GM19238 (cell line): ENCODE measurements around the gene CADPS.

Source experiments
- DNase-seq: peaks from one replicate; pipeline ENCODE4 v3.0.0; 2011; ENCODE audit warnings: low spot score; ENCODE audit not compliant: insufficient read length

CADPS gene

DNA sequence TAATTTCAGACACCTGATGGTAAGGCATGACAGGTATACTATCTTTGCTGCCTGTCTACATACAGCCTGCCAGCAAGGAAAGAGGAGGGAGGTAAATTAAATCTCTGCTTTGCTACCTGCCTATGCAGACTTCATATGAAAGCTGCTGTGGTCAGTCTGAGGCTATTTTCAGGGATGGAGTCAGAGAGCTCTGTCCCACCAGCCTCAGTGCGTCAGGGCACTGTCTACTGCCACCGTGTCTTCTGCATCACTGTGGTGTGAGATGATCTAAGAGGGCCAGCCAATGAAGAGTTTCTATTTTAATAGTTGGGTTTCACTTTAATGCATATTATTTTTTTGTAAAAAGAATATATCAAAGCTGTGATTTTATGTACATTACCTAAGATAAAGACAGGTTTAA, 125.6 kb downstream of the CADPS start:
- DNase-seq = no peak

DNA sequence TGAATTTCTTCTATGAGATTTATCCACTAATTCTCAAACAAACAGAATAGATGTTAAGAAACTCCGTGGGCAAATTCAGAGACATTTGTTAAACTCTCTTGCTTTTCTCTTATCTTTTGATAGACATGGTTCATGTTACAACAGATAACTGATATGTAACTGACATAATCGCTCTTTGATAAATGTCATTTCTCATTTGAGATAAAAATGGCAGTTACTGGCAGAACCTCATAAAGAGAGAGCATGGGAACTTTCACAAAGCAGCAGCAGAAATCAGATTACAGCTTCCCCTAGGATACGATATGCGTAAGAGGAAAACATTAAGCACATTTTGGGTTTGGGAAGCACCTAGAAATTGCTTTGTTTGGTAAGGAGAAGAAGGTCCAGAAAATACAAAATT, 126.1 kb downstream of the CADPS start:
- DNase-seq = no peak

DNA sequence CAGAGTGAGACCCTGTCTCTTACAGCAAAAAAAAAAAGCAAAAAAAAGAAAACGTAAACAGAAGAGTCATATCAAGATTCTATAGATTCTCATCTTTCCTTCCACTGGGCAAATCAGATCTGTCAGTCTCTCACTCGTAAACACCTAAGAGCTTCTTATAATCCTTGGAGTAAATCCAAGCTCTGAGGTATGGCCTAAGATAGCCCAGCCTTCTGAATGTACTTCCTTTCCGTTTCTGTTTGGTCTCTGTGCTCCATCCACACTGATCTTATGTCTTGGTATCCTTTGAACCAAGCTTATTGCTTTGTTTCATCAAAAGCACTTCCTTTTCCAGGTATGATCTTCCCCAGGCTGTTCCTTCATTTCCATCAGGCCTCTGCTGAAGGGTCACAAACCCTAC, 137.8 kb downstream of the CADPS start:
- DNase-seq = no peak

DNA sequence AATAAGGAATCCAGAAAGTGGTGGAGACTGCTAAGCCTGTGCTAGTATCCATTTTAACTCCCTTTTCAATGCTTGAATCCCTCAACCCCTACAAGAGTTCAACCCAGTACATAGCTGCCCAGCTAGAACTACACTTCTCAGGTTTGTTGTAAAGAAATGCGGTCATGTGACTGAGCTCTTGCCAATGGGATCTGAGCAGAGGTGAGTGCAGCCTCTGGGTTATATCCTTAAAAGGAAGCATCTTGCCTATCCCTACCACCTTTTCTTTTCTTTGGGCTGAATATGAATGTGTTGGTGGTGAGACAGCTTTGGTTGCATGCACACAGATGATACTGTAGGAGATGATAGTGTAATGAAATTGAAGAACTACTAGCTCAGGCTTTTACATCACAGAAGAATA, 139.7 kb downstream of the CADPS start:
- no peak for DNase-seq

DNA sequence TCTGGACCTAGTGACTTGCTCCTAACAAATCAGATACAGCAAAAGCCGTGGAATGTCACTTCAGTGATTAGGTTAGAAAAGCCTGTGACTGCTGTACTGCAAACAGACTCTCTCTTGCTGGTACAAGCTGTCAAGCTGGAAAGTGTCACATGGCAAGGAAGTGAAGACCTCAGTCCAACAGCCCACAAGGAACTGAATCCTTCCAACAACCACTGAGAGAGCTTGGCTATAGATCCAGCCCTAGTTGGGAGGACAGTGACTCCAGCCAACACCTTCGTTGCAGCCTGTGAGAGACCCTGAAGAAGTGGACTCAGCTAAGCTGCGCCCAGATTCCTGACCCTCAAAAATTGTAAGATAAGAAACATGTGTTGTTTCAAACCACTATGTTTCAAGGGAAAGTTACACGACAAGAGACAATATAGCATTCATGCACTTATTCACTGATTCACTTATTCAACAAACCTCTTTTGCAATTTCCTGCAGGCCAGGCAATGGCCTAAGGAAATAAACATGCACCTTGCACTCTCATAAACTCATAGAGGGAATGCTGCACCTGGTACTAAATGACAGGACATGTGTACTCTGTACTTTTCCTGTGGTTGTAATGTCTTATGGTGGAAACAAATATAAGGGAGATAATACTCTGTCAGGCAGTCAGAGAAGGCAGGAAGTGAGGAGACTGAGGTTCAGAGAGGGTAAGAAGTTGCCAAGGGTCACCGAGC, 142.9 kb downstream of the CADPS start:
- no peak for DNase-seq

DNA sequence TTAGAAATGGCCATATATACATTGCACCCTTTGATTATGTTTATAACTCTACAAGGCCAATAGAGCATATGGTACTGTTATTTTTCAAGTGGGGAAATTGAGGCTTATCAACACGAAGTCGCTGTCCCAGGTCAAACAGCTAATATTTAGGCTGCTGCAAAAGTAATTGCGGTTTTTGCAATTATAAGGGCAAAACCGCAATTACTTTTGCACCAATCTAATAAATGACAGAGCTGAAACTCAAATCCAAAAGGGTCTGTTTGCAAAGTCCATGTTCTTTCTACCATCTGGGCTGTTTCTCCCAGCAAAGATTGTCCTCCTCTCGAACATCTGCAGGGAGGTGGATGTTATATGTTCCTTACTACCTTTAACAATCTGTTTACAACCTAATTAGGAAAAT, 147.2 kb downstream of the CADPS start:
- DNase-seq = no peak

DNA sequence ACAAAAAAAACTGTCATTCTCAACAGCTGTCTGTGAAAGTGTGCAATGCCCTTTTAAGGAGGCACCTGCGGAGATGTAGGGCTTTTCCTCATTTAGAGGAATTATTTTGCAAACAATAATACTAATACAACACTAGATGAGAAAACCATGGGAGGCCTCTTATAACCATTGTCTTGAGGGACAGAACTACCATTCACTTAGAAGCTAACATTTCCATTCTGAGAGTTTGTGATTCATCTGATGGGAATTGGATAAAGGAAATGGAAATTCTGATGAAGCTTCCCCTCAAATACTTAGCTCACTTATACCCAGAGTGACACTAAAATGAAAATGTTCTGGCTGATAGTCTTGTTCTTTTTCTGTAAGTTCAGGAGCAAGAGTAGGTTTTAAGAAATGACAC, 147.7 kb downstream of the CADPS start:
- no peak for DNase-seq

DNA sequence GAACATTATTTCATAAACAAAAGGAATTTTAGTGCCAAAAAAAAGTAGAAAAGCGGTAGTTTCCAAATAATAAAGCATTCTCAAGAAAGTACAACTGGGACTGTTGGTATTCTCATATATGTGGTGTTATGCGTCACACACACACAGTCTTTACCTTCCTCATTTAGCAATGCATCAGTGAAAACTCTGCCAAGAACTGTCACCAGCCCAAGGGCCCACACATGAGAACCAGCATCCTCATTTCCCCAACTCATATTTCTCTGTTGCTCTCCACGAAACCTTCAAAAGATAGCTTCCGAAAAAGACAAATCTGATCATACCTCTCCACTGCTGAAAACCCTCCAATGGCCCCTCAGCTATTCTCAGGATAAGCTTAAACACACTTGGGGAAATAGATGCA, 150.7 kb downstream of the CADPS start:
- no peak for DNase-seq

DNA sequence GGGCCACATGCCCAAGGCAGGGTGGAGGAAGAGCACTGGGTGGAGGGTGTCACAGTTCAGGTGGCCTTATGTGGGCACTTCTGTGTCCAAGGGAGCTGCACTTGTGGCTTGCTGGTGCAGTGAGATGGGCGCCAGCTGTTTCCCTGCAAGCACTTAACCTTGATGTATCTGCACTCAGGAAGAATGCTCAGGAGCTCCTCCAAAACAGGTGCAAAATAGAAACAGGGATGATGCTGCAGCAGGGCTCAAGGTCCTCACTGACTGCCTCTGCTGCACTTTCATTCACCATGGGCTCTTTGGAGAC, 151.3 kb downstream of the CADPS start:
- DNase-seq = no peak

DNA sequence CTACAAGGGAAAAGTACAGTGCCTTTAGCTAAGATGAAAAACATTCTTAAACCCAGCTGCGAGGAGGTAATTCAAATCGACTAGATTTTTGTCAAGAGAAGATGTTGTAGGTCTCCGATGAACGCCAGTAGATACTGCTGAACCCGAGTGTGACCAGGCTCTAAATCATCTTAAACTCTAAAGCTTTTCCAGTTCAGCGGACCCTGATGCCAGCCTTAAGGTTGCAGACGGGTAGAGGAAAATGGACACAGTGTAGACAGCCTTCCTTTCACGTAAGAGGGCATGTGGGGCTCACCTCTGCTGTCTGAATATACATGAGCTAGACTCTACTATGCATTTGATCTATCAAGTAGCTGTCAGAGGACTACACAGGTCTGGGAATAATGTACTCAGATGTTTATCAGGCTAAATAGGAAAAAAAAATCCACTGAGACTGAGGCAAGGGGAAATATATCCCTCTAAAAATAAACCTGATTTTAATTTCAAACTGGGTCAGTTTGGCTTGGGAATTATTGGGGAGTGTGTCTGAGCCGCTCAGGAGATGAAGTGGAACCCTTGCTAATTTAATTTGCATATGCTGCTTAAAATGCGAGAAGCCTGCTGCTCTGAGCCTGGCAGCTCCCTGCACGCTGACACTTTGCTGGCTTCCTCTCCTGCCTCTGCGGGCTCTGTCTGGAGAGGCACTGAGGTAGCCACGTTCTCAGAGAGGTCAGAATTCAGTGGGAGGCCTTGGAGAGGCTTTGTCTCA, 151.9 kb downstream of the CADPS start:
- DNase-seq = no peak

DNA sequence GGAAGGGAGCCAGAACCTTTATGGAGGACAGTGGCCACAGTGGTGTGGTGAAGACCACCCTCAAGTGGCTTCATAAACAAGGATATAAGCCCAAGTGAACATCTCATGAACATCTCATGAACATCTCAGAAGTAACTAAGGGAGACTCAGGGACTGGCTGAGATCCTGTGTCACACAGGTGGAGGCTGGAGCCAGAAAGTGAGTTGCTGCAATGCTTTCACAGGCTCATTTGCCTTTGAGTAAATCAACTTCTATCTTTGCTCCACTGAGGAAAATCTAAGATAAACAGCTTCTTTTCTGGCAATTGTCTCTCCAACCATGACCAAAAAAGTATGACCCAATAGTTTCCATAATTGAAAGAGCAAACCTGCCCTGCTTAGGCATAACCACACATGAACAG, 152.9 kb downstream of the CADPS start:
- no peak for DNase-seq

DNA sequence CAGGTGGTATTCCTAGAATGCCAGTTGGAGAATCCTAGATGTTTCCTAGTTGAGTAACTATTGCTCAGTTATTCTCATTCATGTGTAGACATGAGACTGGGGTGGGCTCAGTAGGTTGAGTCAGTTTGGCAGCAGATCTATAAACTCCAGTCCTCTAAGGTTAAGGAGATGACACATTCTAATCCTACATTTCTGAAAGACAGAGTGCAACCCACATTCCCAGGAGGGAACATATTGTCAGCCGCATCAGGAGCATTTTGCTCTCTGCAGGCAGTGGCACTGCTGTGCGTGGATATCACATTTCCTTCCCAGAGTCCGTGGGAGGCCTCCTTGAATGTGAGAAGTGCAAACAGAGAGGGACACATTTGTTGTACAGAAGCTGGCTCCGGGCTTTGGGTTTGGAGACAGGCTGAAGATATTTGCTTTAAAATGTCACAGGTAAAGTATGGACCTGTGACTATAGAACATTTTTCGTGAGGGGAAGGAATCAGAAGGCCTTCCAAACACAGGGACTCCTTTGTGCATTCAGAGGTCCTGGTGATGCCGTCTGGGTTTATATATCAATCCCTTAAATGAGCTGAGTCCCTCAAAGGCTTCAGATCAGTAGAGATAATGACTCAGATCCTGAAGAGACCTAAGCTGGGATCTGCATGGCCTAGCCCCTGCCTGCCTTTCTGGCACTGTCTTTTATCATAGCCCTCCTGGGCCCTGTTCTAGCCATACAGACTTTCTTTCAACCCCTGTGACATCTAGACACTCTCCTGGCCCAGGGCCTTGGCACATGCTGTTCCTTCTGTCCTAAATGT, 156.5 kb downstream of the CADPS start:
- DNase-seq = no peak

DNA sequence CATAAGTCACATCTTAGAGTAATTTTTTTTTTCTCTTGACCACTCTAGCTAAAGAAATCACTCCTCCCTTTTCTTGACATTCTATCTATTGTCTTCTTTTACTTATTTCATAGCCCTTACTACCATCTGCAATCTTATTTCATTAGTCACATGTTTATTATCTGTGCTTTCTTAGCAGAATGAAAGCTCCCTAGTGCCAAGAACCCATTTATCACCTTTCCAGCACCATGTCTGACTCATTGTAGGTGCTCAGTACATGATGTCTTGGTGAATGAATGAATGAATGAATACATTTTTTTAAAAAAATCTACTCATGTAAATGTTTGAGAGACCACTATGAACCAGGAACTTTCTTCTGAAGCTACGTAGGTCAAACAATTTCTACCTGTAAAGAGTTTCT, 157.2 kb downstream of the CADPS start:
- DNase-seq = no peak

DNA sequence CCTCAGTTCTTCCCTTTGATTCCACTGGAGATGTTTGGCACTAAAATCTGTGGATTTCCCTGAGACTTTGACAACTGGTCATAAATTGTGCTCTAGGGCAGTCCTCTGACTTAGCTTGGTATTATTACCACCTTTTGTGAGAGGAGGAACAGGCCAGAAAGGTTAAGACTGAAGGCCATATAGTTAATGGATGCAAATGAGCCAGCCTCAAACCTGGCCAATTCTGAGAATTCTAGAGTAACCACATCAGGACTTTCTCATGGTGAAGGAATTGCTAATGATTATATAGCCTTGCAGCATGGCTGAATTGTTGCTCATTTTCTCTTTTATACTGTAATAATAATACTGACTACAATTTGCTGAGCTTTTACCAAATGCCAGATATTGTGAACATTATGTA, 162.5 kb downstream of the CADPS start:
- DNase-seq = no peak

DNA sequence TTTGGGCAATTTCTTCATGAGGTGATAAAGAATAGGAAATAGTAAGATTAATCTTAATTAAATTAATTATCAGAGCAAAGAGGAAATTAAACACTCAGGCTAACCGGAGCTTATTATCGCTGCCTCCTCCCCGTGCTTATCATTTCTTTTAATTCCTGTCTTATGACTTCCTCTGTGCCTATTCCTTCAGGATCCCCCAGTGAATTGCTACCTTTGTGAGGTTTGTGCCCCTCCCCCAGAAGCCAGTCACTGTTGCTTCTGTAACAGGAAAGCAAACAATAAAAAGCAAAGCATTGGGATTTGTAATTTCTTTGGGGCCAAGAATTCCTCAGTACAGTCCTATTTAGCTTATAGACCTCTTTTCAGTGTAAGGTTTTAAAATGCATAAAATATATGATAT, 164.5 kb downstream of the CADPS start:
- no peak for DNase-seq

DNA sequence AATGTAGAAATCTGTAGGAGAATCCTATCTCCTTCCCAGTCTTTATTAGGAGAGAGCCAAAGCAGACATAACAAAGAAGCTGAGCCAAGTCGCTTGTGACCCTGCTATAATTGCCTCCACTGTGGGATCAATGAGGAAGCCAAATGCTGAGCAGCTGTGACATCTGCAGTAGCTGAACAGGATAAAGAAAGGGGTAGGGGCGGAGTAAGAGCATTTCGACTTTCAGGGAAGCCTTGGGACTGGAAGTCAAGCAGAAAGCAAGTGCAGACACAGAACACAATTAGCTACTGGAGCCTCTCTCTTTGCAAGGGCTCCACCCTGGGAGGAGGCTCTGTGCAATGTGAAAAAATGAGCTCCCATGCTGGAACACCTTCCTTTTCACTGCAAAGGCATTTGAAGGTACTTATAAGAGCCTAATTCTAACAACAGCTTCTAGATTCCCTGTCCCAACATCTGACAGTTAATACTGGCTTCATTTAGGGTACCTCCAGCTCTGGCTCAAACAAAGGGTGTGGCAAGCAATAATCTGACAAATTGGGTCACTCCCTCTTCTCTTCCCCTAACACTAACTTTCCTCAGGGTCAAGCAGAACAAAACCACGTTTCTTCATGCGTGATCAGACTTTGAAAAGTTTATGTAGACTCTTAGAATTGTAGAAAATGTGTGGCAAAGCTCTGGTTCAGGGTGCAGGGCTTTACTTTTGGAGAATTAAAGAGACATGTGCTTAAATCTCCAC, 166.4 kb downstream of the CADPS start:
- DNase-seq = no peak

DNA sequence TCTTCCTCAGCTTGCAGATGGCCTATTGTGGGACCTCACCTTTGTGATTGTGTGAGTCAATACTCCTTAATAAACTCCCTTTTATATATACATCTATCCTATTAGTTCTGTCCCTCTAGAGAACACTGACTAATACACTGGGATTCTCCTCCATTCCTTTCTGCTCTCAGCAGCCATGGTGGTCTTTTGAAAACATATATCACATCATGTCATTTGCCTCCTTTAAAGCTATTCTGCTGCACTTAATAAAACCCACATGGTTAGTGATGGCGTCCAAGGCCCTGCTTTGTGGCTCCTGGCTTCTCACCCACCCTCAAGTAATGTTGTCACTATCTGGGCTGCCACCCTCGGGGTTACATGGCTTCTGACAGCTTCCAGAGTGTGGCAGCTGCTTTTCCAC, 169.5 kb downstream of the CADPS start:
- no peak for DNase-seq

DNA sequence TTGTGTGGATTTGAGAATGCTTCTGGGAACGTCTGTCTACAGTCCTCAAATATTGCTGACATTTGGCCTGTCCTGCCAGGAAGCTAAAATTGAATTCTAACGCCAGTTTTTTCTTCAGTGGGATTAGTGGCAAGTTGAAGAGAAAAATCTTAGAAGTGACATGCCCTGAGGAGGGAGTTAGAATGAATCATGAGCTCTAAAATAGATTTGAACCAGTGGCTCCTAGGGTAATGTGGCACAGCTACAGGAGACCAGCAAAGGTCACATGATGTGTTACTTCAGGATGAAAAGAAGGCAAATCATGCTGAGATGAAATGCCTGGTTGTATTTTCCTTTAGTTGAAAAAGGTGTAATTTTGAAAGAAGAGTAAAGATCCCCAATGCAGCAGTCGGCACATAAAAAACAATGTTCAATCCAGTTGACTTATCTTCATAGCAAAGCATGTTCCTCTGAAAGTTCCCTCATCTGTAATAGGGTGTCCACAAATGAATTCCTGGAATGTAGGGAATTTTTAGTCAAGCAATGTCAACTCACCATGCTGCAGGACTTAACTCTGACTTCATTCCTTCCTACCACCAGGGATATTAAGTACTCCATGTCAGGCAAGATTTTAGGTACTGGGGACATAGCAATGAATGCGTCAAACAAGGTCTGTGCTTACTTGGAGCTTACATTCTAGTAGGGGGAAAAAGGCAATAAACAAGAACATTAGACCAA, 171.6 kb downstream of the CADPS start:
- no peak for DNase-seq

DNA sequence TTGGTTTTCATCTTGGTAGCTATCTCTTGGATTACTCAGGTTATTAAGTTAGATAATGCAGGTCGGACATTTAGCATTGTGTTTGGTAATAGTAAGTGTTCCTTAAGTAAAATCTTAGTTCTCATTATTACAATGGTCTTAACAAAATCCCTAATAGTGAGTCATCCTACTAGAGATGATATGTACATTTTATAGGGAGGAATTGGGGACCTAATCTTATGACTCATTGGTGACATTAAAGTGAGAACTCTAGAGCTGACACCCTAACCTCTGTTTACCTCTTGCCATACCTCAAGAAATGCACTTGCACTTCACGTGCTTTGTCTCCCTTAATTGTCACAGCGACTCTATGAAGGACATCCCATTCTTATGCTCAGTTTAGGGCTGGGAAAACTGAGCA, 174.9 kb downstream of the CADPS start:
- DNase-seq = no peak

DNA sequence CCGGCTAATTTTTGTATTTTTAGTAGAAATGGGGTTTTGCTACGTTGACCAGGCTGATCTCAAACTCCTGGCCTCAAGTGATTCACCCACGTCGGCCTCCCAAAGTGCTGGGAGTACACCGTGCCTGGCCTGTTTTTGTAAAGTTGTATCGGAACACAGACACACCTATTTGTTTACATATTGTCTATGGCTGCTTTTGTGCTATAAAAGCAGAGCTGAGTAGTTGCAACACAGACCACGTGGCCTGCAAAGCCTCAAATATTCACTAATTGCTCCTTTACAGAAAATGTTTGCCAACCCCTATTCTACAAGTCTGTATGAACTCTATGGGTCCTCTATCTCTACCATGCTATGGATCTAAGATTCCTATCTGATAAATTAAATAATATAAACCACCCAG, 175.5 kb downstream of the CADPS start:
- DNase-seq = no peak

DNA sequence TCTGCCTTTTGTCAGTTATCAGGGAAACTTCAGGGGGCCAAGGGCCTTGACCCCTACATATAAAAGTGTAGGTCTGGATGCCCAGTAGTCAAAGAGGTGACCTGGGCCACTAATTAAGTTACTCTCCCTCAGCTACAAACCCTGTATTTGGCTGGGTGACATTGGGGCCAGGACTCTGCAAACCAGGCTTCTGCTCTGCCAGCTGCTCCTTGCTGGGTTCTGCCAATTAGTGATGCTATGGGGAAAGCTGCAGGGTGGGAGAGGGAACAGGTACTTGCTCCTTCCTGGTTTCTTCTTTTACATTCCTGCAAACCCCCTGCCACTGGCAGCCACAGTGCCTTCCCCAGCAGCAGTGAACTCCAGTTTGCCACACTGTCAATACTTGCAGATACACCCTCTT, 179.2 kb downstream of the CADPS start:
- DNase-seq = no peak
